Stimulated activated CD4-positive, alpha-beta T cell treated with anti-CD3 and anti-CD28 coated beads, Interleukin-4, amount 100 ng/mL, for 24 hours (primary cell): ENCODE results near the gene KAT2A.

Source experiments
- DNase-seq: peaks from one replicate; pipeline ENCODE4 v3.0.0-alpha.2; 2020

KAT2A gene

DNA sequence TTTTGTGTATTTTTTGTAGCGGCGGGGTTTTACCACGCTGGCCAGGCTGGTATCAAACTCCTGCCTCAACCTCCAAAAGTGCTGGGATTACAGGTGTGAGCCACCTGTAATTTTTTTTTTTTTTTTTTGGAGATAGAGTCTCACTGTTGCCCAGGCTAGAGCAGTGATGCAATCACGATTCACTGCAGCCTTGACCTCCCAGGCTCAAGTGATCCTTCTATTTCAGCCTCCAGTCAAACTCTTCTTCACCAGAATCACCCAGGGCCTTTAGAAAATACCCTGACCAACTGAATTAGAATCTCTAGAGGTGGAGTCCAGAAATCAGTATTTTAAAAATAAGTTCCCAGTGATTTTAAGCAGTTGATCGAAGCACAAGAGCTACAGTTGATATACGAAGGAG lies 14.0 kb upstream of the KAT2A start:
- DNase-seq: no peak

DNA sequence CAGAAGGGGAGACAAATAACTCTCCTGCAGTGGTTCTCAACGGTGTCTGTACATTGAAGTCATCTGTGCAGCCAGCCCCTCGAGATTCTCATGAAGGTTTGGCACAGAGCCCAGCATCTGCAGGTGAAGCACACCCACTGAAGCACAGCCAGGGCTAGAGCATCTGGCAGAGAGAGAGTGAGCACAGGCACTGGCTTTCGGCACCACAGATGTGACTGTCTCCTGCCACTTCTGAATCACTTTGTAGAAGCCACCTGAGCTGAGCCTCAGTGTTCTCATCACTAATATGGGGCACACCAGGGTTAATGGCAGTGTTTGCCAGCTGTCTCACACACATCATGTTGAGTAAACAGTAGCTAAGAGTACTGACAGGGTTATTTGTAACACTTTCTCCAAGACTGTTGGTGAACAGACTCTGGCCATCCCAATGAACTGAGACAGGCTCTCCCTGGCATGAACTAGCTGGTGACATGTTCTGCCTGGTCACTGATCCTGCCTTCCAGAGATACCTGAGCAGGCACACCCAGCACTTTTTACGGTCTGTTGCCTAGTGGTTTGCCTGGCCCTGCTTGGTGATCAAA lies 12.4 kb upstream of the KAT2A start:
- peak; percentile 32 for DNase-seq

DNA sequence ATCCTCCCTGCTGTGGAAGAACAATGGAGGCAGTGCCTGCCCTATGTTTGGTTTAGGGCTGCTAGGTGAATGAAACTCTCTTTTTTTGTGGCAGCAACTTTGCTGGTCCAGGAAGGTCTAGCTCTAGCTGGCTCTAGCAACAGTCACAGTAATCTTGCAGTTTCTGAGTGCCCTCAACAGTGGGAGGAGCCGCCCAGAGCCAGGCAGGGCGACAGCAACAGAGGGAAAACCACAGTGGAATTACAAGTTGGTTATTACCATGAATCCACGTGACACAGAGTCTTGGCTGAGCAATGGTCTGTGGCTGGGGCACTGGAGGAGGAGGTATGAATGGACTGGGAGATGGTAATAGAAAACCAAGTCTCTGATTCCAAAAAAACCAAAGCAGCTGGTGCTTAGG lies 11.8 kb upstream of the KAT2A start:
- DNase-seq: peak; percentile 44

DNA sequence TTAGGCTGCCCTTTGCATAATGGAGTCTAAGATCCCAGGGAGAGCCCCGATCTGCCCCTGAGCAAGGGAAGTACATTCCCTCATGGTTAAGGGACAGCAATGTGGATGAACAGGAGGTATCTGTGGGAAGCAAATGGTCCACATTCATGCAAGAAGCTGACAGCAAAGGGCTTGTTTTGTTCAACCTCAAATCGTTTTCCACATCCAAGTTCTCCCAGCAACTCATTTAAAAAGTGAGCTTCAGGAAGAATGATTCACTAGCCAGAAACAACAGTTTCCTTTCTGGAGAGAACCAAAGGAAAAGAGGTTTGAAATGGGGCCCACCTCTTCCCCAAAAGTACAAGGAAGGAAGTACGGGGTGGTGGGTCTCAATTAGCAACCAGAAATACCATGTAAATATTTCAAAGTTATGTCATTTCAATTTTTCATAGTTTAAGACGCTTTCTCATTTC lies 10.8 kb upstream of the KAT2A start:
- no peak for DNase-seq

DNA sequence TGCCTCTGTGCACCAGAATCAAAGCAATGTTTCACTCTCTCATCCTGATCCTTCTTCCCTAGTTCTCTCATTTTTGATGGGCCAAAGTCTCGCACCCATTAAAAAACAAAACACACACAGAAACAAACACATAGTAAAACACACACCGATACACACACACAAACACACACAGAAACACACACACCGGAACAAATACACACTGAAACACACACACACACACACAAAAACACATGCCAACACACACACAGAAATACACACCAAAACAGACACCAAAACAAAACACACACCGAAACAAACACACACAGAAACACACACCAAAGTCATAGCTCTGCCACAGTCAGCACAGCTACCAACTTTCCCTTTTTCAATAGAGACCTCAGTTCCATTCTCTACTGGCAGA lies 10.1 kb upstream of the KAT2A start:
- DNase-seq: no peak

DNA sequence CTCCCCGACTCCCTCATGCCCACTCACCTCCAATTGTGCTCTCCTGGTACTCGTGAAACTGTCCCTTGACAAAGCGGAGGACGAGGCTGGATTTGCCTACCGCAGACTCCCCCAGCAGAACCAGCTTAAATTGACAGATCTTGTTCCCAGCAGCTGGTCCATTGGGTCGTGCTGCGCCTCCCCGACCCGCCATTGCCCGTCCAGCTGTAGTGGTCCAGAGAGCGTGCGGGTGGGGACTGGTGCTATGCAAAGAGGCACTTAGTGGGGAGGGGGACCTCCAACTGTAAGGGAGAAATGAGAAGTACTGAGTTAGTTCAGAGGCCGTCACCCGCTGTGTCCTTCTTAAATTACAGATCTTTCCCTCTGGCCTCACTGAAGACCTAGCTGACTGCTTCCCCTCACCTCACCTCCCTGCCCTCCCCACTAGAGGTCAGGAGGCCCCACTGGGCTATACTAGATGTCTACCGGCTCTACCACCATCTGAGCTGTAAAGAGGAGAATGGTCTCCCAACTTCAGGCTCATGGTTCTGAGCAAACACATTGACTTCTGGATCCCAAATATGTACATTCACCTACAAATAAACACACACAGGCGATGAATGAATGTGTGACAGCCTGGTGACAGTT lies 9.3 kb upstream of the KAT2A start:
- DNase-seq: no peak

DNA sequence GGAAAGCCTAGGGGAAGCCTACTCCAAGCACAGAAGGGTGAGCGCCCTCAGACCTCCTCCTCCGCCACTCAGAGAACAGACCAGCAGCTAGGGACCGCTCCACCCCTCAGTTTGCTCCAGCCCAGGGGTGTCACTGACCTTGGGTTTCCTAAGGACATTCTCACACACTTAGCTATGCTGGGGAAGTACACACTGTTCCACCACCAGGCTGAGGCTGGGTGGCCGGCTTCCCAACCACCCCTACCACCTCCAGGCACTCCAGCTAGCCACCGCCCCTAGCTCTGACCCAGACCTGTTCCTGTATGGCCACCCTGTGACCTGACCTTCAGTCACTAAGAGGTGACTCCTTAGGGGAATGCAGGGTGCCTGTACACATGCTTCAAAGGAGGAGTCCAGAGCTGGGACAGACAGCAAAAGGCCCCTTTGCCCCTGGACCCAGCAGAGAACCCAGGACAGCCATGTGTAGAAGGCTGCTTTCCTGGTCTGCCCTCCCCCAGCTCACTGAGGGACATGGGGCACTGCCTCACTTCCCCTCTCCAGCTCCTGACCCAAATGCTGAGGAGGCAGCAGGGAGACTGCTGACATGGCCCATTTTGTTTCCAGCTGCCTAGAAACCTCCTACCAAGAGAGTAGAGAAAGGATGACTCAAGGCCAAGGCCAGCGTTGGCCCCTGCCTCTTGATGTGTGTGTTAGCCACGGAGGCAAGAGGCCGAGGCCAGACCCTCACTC lies 8.1 kb upstream of the KAT2A start:
- DNase-seq: no peak

DNA sequence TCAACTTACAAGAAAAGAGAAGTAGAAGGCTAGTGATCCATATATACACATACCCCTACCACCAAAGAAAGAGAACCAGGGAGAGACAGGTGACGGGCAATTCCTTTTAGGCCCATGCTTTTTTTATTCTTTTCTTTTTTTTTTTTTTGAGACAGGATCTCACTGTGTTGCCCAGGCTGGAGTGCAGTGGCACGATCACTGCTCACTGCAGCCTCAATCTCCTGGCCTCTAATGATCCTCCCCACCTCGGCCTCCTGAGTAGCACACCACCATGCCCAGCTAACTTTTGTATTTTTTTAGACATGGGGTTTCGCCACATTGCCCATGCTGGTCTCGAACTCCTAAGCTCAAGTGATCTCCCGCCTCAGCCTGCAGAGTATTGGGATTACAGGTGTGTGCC lies 6.2 kb upstream of the KAT2A start:
- no peak for DNase-seq

DNA sequence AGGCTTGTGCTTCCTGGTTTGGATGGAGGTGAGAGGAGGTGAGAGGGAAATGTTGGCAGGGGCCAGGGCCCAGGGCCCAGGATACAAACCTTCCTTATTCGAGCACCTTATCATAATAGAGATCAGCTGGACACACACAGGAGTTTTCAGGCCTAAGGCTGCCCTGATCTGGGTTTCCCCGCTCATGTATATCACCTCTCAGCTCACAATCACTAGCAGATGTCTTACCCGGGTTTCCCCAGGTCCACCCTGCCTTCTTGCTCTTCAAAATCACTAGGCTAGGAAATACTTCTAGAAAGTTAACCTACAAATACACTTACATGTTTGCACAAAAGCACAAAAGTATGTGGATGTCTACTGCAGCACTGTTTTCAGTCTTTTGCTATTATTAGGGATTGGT lies 5.7 kb upstream of the KAT2A start:
- no peak for DNase-seq

DNA sequence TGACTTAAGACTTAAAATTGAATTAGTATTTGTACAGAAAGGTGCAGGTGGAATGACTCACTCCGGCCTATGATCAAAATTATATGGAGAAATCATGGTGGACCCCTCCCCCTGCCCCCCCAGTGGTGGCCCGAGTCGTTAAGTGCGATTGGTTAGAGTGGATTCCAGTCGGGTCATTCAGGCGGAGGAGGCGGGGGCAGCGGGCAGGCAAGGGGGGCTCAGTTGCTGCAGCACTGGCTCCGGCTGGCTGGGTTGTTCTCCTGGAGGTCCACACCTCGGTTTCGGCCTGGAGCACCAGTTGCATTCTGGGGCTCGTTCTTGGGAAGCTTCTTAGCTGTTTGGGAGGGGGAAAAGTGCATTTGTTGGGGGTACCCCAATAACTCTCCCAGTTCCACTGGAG lies 4.4 kb upstream of the KAT2A start:
- no peak for DNase-seq

DNA sequence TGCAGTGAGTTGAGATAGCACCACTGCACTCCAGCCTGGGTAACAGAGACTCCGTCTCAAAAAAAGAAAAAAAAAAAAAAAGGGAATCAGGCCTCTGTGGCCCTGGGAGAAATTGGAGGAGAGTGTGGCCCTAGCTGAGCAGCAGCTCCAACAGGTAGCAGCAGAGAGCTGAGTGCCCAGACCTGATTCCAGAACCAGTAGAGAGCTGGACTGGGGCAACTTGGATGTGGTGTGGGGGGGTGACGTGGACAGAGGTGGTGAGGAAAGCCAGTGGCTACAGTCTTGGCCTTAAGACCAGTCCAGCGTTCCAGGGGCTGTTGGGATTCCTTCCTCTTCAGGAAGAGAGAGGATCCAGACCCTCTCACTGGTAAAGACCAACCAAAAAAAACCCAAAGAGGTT lies 3.1 kb upstream of the KAT2A start:
- no peak for DNase-seq

DNA sequence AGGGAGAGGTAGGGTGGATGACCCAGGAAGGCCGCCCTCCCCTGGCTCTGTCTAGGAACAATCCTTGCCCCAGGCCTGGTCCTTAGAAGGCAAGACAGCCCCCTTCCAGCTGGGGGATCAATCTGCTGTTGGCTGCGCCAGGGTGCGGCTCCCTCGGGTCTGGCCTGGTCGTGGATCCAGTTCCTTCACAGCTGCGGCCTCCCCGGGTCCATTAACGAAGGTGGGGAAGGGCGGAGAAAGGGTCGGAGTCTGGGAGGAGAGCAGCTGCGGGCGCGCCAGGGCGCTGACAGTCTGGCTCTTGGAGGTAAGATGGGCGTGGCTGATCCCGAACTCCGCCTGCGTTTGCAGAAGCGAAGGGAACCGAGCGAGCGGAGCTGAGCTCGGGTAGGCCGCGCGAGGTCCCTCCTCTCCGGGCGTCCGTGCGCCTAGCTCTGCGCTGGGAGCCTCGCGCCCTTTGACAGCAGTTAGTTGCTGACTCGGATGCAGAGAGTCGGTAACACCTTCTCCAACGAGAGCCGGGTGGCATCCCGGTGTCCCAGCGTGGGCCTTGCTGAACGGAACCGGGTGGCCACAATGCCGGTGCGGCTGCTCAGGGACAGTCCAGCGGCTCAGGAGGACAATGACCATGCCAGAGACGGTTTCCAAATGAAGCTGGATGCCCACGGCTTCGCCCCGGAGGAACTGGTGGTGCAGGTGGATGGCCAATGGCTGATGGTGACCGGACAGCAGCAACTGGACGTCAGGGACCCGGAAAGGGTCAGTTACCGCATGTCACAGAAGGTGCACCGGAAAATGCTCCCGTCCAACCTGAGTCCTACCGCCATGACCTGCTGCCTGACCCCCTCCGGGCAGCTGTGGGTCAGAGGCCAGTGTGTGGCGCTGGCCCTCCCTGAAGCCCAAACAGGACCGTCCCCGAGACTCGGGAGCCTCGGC lies 1.5 kb upstream of the KAT2A start, which contains the start of gene HSPB9:
Gene HSPB9 (plus strand): TSS at position 434 of the 933 bp plus-strand sequence. CDS start 47 bp downstream, at position 481.
- no peak for DNase-seq

DNA sequence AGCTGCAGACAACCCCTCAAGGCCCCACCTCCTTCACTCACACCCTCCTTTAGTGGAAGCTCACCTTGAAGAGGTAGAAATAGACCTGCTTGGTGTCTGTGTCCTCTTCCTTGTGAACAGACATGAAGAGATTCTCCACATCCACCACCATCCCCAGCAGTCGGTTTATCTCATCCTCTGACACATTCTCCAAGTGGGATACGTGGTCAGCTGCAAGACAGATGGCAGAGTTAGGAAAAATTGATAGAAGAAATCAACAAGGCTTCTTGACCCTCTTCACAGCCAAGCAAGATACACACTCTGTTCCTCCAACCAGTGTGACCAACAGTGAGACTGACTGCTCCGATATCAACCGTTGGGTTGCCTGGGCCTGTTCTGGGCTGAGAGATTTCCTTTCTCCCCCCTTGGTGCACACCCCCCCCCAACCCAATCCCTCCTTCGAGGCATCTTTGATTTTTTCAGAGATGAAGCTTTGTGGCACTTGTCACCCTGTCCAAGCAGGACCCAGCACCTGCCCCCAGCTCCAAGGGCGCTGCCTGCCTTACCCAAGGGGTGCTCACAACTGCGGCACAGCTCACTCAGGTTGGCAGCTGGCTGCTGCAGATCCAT lies 902 bp downstream of the KAT2A start:
- no peak for DNase-seq

DNA sequence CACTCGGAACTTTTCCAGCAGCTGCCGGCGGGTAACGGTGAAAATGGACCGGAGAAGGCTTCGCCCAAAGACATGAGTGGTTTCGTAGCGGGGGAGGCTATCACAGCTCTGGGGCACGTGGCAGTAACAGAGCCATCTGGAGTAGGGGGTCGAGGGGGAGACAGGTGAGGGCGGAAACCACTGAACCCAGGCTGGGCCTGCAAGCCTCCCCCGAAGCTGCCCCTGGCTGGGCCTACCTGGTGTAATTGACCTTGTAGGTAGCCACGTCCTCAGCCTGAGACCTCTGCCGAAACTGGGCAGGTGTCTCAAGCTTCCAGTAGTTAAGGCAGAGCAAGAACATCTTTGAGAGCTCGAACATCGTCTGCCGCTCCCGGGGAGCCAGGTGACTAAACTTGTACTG lies 1.9 kb downstream of the KAT2A start:
- DNase-seq: no peak

DNA sequence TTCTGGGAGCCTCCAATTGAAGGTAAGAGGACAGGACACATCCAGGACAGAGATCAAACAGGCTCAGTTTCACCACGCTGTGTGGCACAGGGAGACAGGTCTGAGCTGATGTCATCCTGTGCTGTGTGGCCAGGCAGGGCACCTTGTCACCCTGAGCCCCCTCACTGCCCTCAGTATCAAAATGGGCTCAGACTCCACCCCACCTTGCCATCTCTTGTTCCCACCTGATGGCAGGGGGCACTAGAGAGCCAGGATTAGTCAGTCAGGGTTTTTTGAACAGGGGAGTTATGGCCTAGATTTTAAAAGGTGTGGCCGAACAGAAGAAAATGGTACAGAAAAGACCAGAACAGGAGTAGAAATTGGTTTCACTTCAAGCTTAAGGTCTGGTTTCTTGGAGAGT lies 2.6 kb downstream of the KAT2A start:
- peak; percentile 47 for DNase-seq

DNA sequence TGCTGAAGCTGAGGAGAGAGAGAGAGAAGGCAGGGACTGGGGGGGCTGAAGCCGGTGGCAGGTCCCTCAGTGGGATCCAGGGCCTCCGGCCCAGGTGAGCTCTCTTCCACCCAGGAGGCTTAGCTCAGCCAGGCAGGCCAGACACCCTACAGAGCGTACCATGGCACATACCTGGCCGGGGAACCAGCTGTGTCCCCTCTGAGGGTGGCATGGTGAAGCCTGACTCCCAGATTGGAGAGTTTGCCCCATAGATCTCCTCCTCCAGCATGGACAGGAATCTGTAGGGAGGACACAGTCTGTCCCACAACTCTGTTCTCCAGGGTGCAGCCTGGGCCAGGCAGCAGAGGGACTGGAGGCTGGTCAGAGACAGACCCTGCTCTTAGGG lies 3.0 kb downstream of the KAT2A start:
- DNase-seq: no peak

DNA sequence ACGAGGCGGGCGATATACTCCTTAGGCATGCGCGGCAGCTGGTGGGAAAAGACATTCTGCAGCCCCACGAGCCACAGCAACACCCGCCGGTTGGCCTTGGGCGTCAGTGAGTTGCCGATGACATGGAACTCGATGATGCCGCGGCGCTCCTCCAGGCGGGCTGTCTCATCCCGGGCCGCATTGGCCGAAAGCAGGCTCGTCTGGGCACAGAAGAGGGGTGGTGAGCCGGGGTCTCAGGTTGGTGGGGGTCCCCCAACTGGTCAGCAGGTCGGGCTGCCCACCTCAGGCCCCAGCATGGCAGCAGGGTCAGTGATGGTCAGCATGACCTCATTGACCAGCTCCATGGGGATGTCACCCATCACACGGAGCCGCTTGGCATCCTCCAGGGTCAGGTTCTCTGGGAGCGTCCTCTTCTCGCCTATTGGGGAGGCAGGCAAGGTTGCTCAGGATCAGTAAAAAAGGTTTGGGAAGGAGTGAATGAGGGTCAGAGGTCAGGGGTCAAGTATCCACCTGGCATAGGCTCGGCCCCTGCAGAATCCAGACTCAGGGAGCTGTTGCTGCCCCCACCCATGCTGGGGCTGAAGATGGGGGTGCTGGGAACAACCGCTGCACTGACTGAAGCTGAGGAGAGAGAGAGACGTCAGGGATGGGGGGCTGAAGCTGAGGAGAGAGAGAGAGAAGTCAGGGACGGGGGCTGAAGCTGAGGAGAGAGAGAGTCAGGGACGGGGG lies 3.6 kb downstream of the KAT2A start:
- no peak for DNase-seq

DNA sequence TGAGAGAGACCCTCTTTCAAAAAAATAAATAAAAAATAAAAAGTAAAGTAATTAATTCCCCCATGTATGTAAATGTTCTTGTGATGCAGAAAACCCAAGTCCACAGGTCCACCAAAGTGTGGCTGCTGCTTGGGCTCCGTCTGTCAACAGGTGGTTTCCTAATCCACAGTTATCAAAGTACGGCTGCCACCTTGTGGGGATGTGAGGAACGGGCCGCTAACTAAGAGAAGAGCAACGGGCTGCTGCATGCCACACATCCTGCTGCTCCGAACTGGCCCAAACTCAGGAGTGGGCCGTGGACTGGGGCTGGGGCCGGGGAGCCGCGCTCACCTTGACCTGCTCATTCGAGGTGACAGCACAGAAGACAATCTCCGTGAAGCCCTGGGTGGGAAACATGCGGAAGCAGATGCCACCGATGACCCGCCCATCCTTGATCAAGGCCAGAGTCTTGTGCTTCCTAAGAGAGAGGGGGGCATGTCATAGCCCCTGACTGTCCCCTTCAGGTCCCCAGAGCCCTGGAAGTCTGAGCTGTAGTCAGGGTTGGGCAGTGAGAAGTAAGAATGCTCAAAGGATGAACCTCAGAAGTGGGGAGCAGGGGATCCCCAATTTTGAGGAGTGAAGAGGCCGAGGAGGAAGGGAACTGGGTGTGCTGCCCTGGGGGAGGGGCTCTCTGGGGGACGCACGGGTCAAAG lies 4.3 kb downstream of the KAT2A start:
- peak; percentile 86 for DNase-seq

DNA sequence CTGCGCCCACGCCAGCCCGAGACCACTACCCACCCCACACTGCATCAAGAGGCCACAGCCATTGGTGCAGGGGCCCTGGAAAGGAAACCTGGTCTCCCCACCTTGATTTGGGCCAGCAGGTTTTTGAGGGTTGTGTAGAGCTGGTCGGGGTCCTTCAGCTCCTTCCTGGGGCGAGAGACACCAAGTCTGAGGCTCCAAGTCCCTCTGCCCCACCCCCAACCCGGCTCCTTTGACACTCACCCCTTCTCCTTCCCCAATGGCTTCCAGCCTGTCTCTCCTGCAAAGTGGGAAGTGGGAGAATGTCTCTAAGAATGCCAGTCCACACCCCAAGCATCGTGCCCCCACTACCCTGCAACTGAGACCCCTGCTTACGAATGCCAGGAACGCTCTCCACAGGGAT lies 7.0 kb downstream of the KAT2A start:
- DNase-seq: no peak

DNA sequence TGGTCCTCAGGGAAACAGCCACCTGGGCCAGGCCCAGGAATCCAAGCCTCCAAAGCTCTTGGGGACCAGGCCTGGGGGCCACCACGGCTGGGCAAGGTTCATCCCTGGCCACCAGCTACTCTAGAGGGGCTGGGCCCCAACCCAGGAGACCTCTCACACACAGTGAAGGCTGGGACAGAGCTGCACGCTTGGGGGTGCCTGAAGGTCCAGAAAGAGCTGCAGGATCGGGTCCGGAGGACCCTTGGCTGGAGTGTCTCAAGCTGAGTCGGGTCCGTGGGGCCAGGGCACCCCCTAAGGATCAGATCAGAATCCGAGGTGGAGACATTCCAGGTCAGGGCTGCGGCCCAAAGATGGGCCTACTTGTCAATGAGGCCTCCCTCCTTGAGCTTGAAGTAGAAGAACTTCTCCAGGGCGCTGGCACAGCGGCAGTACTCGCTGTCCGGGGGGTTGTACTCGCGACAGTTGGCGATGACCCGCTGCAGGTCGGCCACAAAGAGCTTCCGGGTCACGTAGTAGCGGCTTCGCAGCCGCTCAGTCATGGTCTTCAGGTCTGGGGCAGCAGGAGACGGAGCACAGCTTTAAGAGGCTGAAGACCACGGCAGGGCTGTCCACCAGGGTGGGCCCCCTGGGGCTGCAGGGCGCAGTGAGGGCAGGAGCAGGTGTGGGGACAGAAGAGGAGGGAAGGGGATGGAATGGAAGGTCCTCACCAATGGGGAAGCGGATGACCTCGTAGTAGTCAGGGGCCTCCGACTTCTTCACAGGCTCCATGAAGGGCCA lies 7.7 kb downstream of the KAT2A start:
- no peak for DNase-seq
